Measurements from ENCODE around the gene EPN3.
A peak's percentile ranks its signal among the peaks of the same experiment; 100 is the strongest.

The EPN3 gene

DNA sequence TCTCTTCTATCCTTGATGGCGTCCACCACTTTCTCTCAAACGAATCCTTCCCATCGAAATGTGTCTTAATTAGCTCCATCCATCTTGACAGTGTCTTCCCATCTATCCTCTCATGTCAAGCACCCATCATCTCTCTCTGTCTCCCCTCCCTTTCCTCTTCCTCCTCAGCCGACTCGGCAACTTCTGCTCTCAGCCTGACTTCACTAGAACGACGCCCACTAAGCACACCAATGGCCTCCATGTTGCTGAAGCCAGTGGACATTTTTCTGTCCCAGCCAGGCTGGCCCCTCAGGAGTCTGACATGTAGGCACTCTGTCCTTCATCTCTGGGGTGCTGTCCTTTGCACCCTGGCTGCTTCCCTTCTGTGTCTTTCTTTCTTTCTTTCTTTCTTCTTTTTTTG lies 12.0 kb downstream of the EPN3 start:
- no peak for TF ChIP-seq ZNF274 (IDR thresholded peaks at IDR 0.05; ENCODE audit: low read depth, low read length)
- H3K4me3 ChIP-seq (ENCODE audit: low read length): no peak overlapping the region

DNA sequence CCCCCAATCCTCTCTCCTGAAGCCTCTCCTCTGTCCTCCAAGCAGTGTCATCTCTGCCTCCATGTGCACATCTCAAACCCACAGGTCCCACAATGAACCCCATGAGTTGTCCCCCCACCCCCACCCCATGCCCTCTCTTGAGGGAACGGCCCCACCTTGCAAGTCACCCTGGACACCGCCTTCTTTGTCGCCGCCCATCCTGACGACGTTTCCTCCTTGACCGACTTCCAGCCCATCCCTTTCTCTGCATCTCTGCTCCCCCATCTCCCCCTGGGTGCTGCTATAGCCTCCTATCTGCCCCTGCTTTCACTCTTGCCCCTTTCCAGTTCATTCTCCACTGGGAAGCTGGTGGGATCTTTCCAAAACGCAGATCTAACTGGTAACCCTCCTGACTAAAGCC lies 12.8 kb downstream of the EPN3 start:
- no peak overlapping the region for H3K4me3 ChIP-seq (ENCODE audit: low read length)
- no peak for TF ChIP-seq ZNF274 (IDR thresholded peaks at IDR 0.05; ENCODE audit: low read depth, low read length)

DNA sequence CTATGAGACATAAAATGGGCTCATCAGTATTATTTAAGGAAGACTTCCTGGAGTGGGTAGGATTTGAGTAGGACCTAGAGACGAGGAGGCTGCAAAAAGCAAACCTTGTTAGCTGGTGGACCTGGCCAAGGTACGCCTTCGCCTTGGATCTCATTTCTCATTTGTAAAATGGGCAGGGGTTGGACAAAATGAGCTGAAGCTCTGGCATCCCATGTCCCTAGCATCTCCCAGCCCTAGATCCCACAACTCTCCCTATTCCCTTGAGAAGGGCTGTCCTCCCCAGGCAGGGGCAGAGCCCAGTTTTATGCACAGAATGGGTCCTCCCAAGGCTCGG lies 14.1 kb downstream of the EPN3 start:
- no peak overlapping the region; the same call in 1 of the 2 replicates for H3K4me3 ChIP-seq (ENCODE audit: low read length)
- TF ChIP-seq ZNF274 (IDR thresholded peaks at IDR 0.05; ENCODE audit: low read depth, low read length): no peak

DNA sequence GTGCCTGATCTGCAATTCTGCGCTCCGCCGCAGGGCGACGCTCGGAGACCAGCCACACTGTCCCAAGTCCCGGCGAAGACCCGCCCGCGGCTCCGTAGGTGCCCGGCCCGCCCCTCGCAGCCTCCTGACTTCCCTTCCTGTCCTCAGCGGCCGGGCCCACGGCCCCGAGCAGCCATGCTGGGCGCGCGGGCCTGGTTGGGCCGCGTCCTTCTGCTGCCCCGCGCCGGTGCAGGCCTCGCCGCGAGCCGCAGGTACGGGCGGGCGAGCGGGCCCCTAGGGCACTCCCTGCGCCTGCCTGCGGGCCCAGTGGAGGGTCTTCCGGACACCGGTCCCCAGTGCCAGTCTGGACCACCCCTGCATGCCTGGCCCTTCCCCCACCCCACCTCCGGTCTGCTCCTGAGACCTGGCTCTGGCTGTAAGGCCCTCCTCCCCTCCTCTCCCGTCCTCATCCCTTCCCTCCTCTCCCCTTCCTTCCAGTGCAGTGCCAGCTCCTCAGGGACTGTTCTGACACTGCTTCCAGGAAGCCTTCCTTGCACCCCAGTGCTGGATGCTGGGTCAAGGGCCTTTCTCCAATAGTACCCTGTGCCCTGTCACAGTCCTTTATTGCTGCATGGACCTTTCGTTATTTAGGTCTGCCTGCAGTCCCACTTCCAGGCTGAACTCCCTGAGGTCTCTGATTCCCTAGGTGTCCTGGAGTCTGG lies 14.7 kb downstream of the EPN3 start, which contains the start of gene SPATA20:
Gene SPATA20 (plus strand): TSS at position 140 of the 701 bp plus-strand sequence. CDS start 35 bp downstream, at position 175.
- no peak for TF ChIP-seq ZNF274 (IDR thresholded peaks at IDR 0.05; ENCODE audit: low read depth, low read length)
- peak within 1 kb of the TSS; percentile 54 for H3K4me3 ChIP-seq (ENCODE audit: low read length)

DNA sequence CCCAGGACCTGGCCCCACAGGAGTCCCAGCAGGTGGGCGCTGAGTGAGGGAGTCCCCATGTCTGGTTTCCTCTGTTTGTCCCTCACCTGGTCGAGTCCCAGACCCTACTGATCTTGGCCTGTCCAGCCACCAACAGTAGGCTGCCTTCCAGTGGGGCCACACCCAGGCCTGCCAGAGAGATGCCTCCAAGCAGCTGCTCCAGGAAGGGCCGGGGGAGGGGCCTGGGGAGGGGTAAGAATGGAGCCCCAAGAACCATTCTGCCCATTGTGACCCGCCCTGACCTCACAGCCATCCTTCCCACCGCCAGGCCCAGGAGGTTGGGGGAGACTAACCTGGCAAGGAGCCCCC lies 15.2 kb downstream of the EPN3 start:
- H3K4me3 ChIP-seq (ENCODE audit: low read length): no peak overlapping the region
- no peak for TF ChIP-seq ZNF274 (IDR thresholded peaks at IDR 0.05; ENCODE audit: low read depth, low read length)

DNA sequence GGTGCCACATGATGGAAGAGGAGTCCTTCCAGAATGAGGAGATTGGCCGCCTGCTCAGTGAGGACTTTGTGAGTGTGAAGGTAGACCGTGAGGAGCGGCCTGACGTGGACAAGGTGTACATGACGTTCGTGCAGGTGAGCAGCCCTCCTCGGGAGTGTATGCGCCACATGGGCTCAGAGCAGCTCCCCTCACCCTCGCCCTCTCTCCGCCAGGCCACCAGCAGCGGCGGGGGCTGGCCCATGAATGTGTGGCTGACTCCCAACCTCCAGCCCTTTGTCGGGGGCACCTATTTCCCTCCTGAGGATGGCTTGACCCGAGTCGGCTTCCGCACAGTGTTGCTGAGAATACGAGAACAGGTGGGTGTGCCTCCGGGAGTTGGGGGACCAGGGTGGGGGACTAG lies 16.3 kb downstream of the EPN3 start:
- TF ChIP-seq ZNF274 (IDR thresholded peaks at IDR 0.05; ENCODE audit: low read depth, low read length): no peak
- H3K4me3 ChIP-seq (ENCODE audit: low read length): no peak overlapping the region

DNA sequence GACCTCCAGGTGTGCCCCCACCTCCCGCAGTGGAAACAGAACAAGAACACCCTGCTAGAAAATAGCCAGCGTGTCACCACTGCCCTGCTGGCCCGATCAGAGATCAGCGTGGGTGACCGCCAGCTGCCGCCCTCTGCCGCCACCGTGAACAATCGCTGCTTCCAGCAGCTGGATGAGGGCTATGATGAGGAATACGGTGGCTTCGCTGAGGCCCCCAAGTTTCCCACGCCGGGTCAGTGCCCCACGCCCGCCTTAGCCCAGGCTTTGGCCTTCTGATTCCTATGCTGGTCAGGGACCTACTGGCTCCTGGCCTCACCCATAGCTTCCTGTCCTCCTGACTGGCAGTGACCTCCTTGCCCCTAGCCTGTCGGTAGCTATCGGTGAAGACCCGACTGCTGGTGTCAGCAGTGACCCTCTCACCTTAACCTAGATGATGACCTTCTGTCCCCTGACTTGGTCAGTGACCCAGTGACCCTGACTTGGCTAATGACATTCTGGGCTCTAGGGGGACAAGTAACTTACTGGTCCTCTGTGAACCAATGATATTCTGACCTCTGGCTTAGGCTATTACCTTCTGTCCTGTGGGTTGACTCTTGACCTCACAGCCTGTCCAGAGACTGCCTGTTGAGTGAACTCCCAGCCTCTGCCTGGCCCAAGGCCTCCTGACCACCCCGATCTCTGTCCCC lies 16.9 kb downstream of the EPN3 start:
- no peak overlapping the region for H3K4me3 ChIP-seq (ENCODE audit: low read length)
- TF ChIP-seq ZNF274 (IDR thresholded peaks at IDR 0.05; ENCODE audit: low read depth, low read length): no peak

DNA sequence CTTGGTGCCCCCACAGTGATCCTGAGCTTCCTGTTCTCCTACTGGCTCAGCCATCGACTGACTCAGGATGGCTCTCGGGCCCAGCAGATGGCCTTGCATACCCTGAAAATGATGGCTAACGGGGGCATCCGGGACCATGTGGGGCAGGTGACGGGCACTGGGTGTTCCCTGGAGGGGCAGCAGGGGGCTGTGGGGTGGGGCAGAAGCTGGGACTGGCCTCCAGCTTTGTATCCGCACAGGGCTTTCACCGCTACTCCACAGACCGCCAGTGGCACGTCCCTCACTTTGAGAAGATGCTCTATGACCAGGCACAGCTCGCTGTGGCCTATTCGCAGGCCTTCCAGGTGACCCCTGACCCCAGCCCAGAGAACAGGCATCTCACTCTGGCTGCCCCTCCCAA lies 17.4 kb downstream of the EPN3 start:
- H3K4me3 ChIP-seq (ENCODE audit: low read length): no peak overlapping the region
- TF ChIP-seq ZNF274 (IDR thresholded peaks at IDR 0.05; ENCODE audit: low read depth, low read length): no peak

DNA sequence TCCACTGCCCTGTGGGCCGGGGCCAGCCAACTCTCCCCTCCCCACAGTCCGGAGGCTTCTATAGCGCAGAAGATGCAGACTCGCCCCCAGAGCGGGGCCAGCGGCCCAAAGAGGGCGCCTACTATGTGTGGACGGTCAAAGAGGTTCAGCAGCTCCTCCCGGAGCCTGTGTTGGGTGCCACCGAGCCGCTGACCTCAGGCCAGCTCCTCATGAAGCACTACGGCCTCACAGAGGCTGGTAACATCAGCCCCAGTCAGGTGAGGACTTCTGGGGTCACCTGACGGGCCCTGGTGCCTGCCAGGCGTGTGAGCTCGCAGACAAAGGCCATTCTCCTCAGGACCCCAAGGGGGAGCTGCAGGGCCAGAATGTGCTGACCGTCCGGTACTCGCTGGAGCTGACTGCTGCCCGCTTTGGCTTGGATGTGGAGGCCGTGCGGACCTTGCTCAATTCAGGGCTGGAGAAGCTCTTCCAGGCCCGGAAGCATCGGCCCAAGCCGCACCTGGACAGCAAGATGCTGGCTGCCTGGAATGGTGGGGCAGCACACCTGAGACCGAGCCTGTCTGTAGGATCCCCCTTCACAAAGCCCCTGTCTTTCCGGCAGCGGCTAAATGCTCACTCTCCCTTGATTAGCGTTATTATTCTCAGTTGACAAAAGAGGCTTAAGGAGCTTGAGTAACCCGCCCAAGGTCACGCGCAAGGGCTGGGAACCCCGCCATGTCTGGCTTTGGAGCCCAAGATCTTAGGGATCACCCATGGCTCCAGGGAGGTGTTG lies 18.3 kb downstream of the EPN3 start:
- no peak overlapping the region for H3K4me3 ChIP-seq (ENCODE audit: low read length)
- no peak for TF ChIP-seq ZNF274 (IDR thresholded peaks at IDR 0.05; ENCODE audit: low read depth, low read length)

DNA sequence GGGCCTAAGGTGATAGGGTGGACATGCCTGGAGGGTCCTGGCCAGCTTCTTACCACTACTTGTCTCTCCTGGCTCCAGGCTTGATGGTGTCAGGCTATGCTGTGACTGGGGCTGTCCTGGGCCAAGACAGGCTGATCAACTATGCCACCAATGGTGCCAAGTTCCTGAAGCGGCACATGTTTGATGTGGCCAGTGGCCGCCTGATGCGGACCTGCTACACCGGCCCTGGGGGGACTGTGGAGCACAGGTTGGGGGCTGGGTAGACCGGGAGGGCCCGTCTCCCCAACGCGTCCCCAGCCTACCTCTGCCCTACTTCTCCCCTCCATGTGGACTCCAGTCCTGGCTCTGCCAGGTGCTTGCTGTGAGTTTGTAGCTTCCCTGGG lies 18.9 kb downstream of the EPN3 start:
- H3K4me3 ChIP-seq (ENCODE audit: low read length): no peak overlapping the region
- no peak for TF ChIP-seq ZNF274 (IDR thresholded peaks at IDR 0.05; ENCODE audit: low read depth, low read length)

DNA sequence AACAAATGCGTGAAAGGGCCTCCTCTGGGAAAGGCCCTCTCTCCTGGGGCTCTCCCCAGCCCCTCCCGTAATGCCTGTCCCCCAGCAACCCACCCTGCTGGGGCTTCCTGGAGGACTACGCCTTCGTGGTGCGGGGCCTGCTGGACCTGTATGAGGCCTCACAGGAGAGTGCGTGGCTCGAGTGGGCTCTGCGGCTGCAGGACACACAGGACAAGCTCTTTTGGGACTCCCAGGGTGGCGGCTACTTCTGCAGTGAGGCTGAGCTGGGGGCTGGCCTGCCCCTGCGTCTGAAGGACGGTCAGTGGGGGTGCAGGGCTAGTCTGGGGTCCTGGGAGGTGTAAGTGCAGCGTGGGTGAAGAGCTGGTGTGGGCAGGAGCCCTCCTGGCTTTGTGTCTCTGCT lies 19.3 kb downstream of the EPN3 start:
- TF ChIP-seq ZNF274 (IDR thresholded peaks at IDR 0.05; ENCODE audit: low read depth, low read length): no peak
- no peak overlapping the region for H3K4me3 ChIP-seq (ENCODE audit: low read length)

DNA sequence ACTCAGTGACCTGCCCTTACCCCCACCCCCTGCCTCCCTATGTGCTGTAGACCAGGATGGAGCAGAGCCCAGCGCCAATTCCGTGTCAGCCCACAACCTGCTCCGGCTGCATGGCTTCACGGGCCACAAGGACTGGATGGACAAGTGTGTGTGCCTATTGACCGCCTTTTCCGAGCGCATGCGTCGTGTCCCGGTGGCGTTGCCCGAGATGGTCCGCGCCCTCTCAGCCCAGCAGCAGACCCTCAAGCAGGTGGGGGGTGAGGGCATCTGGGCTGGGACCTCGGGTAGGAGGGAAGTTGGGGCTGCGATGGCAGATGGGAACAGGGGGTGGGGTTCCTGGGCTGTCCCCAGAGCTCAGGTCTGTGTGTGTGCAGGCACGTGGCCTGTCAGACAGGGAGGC lies 21.7 kb downstream of the EPN3 start:
- no peak overlapping the region for H3K4me3 ChIP-seq (ENCODE audit: low read length)
- no peak for TF ChIP-seq ZNF274 (IDR thresholded peaks at IDR 0.05; ENCODE audit: low read depth, low read length)

DNA sequence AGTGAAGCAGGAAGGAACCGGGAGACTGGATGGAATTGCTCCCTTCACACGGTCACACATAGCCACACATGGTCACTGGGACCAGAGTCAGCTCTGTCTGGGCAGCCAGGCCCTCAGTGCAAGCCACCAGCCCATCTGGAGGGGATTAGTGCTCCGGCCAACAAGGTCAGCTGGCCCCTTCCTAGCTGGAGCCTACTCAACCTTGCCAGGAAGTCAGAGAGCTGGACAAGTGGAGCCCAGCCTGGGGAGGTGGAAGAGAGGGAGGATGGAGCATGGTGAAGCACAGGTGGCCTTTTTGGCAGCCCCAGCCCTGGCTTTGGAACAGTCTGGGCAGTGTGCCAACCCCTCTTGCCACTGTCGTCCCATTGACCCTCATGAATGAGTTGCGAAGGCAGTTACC lies 24.3 kb downstream of the EPN3 start:
- no peak overlapping the region for H3K4me3 ChIP-seq (ENCODE audit: low read length)
- TF ChIP-seq ZNF274 (IDR thresholded peaks at IDR 0.05; ENCODE audit: low read depth, low read length): no peak

DNA sequence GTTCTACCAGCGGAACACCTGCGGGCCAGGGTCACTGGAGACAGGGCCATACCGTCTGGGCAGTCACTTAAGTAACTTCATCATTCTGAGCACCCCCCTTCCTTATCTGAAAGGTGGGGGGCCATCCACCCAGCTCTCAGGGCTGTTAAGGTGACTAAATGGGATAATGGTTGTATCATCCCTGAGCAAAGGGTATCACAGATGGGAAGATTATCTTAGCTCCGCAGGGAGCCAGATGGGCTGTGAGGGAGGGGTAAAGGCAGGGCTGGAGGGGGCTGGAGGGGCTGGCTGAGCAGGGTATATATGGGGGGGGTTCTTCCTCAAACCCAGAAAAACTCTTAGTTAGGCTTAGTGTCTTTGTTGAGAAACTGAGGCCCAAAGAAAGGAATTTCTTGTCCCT lies 25.1 kb downstream of the EPN3 start:
- H3K4me3 ChIP-seq (ENCODE audit: low read length): no peak overlapping the region
- TF ChIP-seq ZNF274 (IDR thresholded peaks at IDR 0.05; ENCODE audit: low read depth, low read length): no peak

DNA sequence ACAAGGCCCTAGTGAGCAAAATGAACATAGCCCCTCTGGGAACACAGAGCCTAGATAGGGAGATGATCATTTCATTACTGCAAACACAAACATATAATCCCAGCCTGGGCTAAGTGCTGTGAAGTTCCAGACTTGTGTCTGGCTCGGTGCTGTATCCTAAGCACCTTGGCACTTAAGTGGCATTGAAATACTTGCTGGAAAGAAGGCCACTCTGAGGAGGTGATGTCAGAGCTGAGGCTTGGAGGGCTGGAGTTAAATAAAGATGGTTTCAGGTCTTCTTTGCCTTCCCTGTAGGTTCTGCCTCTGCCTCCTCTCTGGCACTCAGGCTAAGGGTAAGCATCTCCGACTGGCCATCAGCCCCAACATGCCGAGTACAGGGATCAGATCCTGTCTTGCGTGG lies 25.6 kb downstream of the EPN3 start:
- no peak overlapping the region for H3K4me3 ChIP-seq (ENCODE audit: low read length)
- no peak for TF ChIP-seq ZNF274 (IDR thresholded peaks at IDR 0.05; ENCODE audit: low read depth, low read length)
